Activated CD4-positive, alpha-beta T cell treated with anti-CD3 and anti-CD28 coated beads for 24 hours (primary cell): ENCODE results near the gene TMEM88.
A peak's percentile ranks its signal among the peaks of the same experiment; 100 is the strongest.

Experiments
- DNase-seq, 2 donors: peaks; one replicate each; pipeline ENCODE4 v3.0.0-alpha.2; 2020; ENCODE audit warnings: low read depth in 2 of 2

TMEM88 gene

GRCh38 chr17:7833011-7833794 lies 21.7 kb upstream of the TMEM88 start:
- no peak for DNase-seq

GRCh38 chr17:7833795-7834541 lies 20.9 kb upstream of the TMEM88 start, which contains the start of gene KDM6B:
Gene KDM6B, plus strand, starts transcription at chr17:7834217. Its CDS starts 11,338 bp downstream, at chr17:7845555.
- DNase-seq: peak; percentile 80 to 83

- DNase-seq: no peak
These were observed 20.3 kb upstream of the TMEM88 start for GRCh38 chr17:7834542-7834956.

- DNase-seq: peak; percentile 78 to 89
These were observed 19.7 kb upstream of the TMEM88 start for GRCh38 chr17:7834957-7835813.

- DNase-seq: no peak
These were observed 18.9 kb upstream of the TMEM88 start for GRCh38 chr17:7835814-7836595.

GRCh38 chr17:7836596-7837407 lies 18.1 kb upstream of the TMEM88 start:
- peak; percentile 39 to 52 for DNase-seq

GRCh38 chr17:7837408-7838088 lies 17.3 kb upstream of the TMEM88 start:
- no peak for DNase-seq

GRCh38 chr17:7838090-7839075 lies 16.5 kb upstream of the TMEM88 start:
- DNase-seq: no peak

GRCh38 chr17:7839190-7839875 lies 15.5 kb upstream of the TMEM88 start:
- DNase-seq: no peak

- DNase-seq: no peak
These were observed 15.0 kb upstream of the TMEM88 start for GRCh38 chr17:7839876-7840261.

- DNase-seq: no peak
These were observed 14.4 kb upstream of the TMEM88 start for GRCh38 chr17:7840441-7840840.

GRCh38 chr17:7840875-7841274 lies 14.0 kb upstream of the TMEM88 start:
- DNase-seq: no peak

GRCh38 chr17:7841396-7841914 lies 13.4 kb upstream of the TMEM88 start:
- peak; percentile 87 to 89 for DNase-seq

GRCh38 chr17:7841915-7842379 lies 12.9 kb upstream of the TMEM88 start:
- peak; percentile 77 to 78 for DNase-seq

- DNase-seq: peak; percentile 95
These were observed 12.2 kb upstream of the TMEM88 start for GRCh38 chr17:7842380-7843256.

- no peak for DNase-seq
These were observed 11.7 kb upstream of the TMEM88 start for GRCh38 chr17:7843257-7843535.
